Fibroblast of the conjunctiva (primary cell): Measurements from ENCODE around the gene SYCE3.
A peak's percentile ranks its signal among the peaks of the same experiment; 100 is the strongest.
"Not testable (repeated sequence)": the region's sequence is repeated elsewhere in the genome, so short reads cannot be mapped to it uniquely, and the experiment has no call there.

ENCODE experiments used
- DNase-seq: peaks from one replicate; pipeline ENCODE4 v3.0.0-alpha.2; 2010; ENCODE audit warnings: low read depth

The SYCE3 gene, protein sequence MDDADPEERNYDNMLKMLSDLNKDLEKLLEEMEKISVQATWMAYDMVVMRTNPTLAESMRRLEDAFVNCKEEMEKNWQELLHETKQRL

DNA sequence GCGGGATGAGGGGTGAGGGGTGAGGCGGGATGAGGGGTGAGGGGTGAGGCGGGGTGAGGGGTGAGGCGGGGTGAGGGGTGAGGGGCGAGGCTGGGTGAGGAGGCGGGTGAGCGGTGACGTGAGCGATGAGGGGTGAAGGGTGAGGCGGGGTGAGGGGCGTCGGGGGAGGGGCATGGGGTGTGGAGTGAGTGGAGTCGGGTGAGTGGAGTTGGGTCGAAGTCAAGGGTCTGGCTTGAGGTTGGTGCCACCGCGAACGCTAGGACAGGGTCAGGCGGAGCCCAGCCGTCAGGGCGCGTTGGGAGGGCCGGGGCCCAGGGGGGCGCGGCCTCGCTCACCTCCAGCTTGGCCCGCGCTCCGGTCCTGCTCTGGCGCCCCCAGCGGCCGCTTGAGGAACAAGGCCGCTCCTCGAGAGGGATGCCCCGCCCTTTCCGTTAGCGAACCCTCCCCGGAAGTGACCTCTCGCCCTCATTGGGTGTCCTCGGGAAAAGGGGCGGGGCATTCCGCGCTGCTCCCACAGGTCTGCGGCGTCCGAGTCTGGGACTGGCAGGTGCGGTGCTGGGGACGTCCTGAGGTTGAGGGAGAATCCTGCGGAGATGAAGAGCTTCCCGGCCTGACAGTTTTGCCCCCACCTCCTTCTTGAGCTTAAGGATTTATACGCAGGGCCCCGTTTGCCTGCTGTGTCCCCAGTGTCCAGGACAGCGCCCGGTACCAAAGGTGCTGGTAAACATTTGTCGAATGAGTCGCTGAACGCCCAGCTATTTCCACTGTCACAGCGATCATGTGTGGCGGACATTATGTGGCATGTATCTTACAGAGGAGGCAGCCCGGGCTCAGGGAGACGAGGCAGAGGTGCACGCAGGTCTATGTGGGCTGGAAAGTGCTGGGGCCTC, at the start of gene SYCE3:
Gene SYCE3 (minus strand): TSS at position 397 of the 890 bp plus-strand sequence. CDS start 6,514 bp downstream, outside the sequence.
- peak; percentile 79 for DNase-seq

DNA sequence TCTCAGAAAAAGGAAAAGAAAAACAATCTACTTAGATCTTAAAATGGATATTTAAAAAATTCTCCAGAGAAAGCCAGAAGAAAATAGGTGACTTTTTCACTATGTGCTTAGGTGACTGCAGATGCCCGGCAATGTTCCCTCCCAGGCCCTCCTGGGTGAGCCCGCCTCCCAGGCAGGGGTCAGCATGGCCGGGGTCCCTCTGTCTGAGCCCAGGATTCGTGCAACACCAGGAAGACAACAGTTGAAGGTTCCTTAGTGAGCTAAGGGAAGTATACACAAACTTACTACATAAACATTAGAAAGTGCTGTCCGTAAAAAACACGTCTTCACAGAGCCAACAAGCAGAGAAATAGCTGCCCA, 49.4 kb upstream of the SYCE3 start:
- no peak for DNase-seq

- no peak for DNase-seq
Observed at GRCh38 chr22:50611341-50612060, 48.8 kb upstream of the SYCE3 start.

DNA sequence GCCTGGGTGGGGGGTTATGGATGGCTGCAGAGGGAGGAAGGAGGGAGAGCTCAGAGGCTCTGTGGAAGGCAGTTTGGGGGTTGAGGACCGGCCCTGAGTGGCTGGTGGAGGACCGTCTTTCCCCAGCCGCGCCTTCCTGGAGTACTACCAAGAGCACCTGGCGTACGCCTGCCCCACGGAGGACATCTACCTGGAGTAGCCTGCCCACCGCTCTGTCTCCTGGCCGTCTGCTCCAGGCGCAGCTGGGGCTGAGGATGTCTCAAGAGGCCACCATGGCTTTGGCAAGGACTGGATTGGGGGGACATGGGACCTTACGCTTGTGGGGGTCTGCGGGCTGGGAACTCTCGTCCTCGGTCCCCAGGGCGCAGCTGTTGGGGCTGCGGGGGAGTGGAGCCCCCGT, 47.9 kb upstream of the SYCE3 start:
- no peak for DNase-seq

DNA sequence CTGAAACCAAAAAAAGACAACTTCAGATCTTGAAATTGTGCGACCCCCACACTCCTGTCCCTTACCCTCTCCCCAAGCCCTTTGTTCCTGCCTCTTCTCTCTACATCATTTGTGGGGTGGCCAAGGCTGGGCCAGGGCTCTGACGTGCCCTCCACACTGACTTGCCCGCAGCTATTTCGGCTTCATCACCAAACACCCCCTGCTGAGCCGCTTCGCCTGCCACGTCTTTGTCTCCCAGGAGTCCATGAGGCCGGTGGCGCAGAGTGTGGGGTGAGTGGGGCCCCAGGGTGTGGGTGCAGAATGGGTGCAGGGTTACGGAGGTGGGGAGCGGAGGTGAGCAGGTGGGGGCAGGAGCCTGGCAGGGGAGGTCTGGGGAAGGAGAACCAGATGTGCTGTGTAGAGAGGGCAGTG, 47.3 kb upstream of the SYCE3 start:
- no peak for DNase-seq

DNA sequence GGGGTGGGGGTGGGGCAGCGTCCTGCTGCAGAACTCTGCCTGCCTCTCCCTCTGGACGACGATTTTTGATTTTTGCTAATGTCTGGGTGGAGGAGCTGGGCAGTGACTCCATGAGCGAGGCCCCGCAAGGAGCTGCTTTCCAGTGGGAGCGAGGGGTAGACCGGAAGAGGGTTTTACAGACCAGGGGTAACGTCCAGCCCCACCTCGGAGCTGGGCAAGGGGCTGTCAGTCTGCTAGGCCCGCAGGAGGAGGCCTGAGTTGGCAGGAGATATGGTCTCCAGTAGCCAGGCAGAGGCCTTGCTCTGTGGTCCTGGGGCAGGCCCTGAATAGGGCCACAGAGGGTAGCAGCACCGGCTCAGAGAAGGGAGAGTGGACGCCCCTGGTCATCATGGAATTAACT, 46.9 kb upstream of the SYCE3 start:
- no peak for DNase-seq

DNA sequence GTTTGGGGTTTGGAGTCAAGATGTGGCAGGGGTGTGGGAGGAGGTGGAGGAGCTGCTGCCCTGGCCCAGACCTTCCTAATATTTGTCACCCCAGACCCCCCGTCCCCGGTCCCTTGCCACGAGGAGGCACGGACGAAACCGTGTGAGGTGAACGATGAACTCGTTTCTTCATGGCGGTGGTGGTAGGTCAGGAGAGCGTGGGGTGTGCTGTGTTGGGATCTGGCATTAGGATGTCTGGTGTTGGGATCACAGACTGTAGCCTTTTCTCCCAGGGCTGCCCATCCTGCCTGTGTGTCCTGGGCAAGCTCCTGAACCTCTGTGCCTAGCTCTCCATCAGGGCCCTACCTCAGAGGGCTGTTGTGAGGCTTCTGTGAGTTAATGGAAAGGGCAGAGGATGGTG, 46.3 kb upstream of the SYCE3 start:
- DNase-seq: no peak

- not testable (repeated sequence) for DNase-seq
Observed at GRCh38 chr22:50608058-50608840, 45.5 kb upstream of the SYCE3 start.

GRCh38 chr22:50607659-50608020, 44.9 kb upstream of the SYCE3 start:
- no peak for DNase-seq

DNA sequence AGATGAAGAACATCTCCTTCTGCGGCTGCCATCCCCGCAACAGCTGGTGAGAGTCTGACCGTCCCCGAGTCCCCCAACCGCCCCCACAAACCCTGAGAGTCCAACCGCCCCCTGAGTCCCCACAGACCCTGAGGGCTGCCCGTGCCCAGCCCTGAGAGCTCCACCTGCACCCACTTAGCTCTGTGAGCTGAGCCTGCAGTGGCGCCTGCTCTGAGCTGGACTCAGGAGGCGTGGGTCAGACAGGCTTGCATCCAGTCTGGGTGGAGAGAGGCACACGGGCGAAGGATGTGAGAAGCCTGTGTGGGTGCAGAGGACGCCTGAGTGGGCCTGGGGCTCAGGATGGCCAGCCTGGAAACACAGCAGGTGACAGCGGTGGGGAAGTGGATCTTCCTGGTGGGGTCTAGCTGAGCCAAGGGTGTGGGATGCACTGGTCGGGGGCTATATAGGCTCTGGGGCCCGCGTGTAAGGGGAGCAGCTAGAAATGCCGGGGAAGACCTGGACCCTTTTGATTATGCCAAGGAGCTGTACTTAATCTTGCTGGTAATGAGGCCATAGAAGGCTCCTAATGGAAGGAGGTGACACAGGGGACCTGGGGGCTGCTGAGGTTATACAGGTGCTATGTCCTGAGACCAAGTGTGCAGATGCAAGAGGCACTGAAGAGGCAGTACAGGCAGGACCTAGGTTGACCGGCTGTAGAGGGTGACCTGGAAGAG, 44.4 kb upstream of the SYCE3 start:
- DNase-seq: no peak

DNA sequence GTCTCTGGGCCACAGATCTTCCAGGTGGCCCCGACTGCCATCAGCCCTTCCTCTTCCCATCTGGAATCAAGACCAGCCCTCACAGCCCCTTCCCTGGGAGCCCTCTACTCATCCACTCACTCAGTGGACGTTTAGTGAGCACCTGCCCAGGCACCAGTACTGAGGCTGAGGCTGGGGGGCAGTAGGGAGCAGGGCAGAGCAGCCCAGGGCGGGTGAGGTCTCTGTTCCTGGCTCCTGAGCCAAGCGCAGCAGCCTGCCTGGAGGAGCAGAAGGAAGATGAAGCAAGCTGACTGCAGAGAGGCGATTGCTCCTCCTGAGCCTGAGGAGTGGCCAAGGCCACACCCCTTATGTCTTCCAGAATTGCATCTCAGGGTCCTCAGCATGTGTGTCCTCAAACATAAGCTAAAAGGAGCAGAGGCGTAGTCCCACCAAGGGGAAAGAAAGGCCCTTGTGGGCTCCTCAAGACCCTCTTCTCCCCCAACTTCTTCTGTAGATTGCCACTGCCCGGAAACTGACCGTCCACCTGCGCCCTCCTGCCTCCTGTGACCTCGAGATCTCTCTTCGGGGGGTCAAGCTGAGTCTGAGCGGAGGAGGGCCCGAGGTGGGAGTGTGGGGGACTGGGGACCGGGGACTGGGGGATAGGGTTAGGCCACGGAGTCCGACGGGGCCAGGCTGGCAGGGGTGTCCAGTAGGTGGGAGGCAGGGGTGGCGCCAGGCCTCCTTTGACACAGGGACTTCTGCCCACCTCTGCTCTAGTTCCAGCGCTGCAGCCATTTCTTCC, 43.6 kb upstream of the SYCE3 start:
- DNase-seq: no peak

- DNase-seq: no peak
Observed at GRCh38 chr22:50605613-50606074, 42.9 kb upstream of the SYCE3 start.

DNA sequence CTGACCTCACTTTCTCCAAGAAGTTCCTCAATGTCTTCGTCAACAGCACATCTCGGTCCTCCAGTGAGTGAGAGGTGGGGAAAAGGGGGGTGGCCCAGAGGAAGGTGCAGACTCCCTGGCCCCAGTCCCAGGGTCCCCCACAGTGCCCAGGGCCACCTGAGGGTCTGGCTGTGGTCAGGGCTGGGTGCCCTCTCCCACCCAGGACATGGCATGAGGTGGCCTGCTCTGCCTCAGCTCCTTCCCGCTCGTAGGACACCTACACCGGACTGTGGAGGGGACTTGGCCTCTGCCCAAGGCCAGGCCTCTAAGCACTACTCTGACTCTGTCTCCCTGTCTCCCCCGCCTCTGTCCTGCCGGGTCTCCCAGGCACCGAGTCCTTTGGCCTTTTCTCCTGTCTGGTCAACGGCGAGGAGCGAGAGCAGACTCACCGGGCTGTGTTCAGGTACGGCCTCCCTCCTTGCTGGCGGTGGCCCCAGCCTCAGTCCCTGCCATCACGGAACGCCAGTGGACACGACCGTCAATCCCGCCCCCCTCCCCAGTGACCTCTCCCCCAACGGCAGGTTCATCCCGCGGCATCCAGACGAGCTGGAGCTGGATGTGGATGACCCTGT, 42.4 kb upstream of the SYCE3 start:
- DNase-seq: no peak

DNA sequence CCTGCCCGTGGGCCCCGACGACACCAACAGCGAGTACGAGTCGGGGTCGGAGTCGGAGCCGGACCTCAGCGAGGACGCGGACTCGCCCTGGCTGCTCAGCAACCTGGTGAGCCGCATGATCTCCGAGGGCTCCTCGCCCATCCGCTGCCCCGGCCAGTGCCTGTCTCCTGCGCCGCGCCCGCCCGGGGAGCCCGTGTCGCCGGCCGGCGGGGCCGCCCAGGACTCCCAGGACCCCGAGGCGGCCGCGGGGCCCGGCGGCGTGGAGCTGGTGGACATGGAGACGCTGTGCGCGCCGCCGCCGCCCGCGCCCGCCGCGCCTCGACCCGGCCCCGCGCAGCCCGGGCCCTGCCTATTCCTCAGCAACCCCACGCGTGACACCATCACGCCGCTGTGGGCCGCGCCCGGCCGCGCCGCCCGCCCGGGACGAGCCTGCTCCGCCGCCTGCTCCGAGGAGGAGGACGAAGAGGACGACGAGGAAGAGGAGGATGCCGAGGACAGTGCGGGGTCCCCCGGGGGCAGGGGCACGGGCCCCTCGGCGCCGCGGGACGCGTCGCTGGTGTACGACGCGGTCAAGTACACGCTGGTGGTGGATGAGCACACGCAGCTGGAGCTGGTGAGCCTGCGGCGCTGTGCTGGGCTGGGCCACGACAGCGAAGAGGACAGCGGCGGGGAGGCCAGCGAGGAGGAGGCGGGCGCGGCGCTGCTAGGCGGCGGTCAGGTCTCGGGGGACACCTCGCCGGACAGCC, 41.7 kb upstream of the SYCE3 start:
- no peak for DNase-seq

- DNase-seq: no peak
Observed at GRCh38 chr22:50603511-50604255, 41.0 kb upstream of the SYCE3 start.

DNA sequence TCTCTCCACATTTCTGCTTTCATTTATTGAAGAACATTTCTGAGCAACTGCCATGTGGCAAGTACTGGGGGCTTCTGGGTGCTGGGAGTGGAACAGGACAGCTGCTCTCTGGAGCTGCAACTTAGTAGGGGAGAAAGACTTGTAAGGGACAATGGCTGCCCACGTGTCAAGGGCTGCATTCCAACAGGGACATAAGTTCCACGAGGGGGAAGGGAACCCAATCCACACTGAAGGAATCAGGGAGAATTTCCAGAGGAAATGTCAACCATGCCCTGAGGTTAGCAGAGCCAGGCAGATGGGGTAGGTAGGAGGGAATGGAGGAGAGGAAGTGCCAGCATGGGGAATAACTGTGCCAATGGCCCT, 39.6 kb upstream of the SYCE3 start:
- DNase-seq: no peak

DNA sequence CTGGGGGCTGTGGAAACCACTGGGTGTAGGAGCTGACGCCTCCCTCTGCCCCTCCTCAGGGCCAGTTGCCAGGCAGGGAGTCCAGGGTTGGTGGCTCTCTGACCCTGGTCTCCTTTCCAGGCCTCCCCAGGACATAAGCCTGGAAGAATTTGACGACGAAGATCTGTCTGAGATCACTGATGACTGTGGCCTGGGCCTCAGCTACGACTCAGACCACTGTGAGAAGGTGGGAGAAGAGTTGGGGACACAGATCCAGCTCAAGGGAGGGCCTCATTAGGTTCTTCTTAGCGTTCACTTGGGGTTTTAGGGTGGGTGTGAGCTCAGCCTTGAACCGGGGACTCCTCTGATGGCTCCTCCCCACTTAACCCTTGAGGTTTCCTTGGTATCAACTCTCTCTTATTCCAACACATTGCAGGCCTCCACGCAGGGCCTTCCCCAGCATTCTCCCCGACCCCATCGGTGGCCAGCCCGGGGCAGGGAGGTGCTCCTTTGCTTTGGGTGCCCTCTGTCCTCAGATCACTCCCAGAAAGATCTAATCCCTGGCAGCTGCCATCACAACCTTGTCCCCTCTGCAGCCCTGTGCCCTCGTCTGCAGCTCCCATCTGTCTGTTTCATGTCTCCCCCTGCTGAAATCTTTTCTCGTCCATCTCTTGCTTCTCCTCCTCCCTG, 39.1 kb upstream of the SYCE3 start:
- no peak for DNase-seq

GRCh38 chr22:50600967-50601668, 38.4 kb upstream of the SYCE3 start:
- no peak for DNase-seq
